ENCODE measurements around the gene OR51F2. TPM values are rescaled to one million over a fixed set of nuclear protein-coding genes. Genes with fewer than 3 reads are reported as not detected.

The OR51F2 gene
- total and polyA plus RNA-seq, 9 of the 15 experiments (the other 6 are each of a cell fraction or from before 2014, with no cell fraction given) = not detected

- in situ Hi-C loops (cut with MboI) = no loop called here
- ChIA-PET POLR2A (no interaction called here), CTCF (ENCODE audit: low intra/inter-chr PET ratio) (no interaction called here)
- no peak for DNase-seq (ENCODE audit: extremely low read depth in 1 of 4, low spot score in 3 of 4)
- H3K4me2 ChIP-seq (ENCODE audit: insufficient read depth, low read length) = no peak overlapping the region
- H3K9me1 ChIP-seq (ENCODE audit: control insufficient read depth, insufficient read depth, low read length) = no peaks in the 10 kb centered on the region
- 0% methylated on average over 2 of the region's 2 CpGs for WGBS (ENCODE audit: insufficient coverage, low coverage, missing lambda C conversion rate)
- intact Hi-C loops (cut with micrococcal nuclease) = no loop called here
- H4K20me1 ChIP-seq (replicated peaks; ENCODE audit: control insufficient read depth, insufficient read depth, low read length) = no peaks in the 10 kb centered on the region
- no peak overlapping the region for H3K4me3 ChIP-seq
- no peak overlapping the region for H3K27ac ChIP-seq (ENCODE audit: extremely low read depth, low read depth, low read length)
- FAIRE-seq = no peak
- no peaks in the 10 kb centered on the region for H3K79me2 ChIP-seq (ENCODE audit: control insufficient read depth, insufficient read depth, low read length)
- H3K9ac ChIP-seq (ENCODE audit: insufficient read depth in 1 of 2, low read depth in 2 of 2, low read length in 2 of 2) = no peak overlapping the region
- H3K36me3 ChIP-seq (ENCODE audit: control insufficient read depth, insufficient read depth, low read length) = no peaks in the 10 kb centered on the region
- no peaks in the 10 kb centered on the region for H3K27me3 ChIP-seq (ENCODE audit: control insufficient read depth in 2 of 2, insufficient read depth in 2 of 2, low read length in 2 of 2)
- no peaks in the 10 kb centered on the region for H3K9me3 ChIP-seq (replicated peaks; ENCODE audit: control insufficient read depth, insufficient read depth, low read depth, low read length)
- ATAC-seq = no peak
- BruUV-seq (replicated peaks) = no TSS peak
- H2AFZ ChIP-seq (ENCODE audit: low read depth, low read length) = no peak overlapping the region
- no peaks in the 10 kb centered on the region for H3K4me1 ChIP-seq (replicated peaks in 1 of 2; ENCODE audit: control insufficient read depth in 2 of 2, insufficient read depth in 2 of 2, low read length in 2 of 2)
- TF ChIP-seq MTA2 (IDR thresholded peaks at IDR 0.05; ENCODE audit: low read depth) = no peak
- TF ChIP-seq CHD1 (IDR thresholded peaks at IDR 0.05; ENCODE audit: low read length) = no peak
- TF ChIP-seq BDP1 (IDR thresholded peaks at IDR 0.05; ENCODE audit: insufficient read depth, insufficient read length) = no peak
- TF ChIP-seq USF1 (CRISPR knock-in tag; IDR thresholded peaks at IDR 0.05) = no peak
- no peak for TF ChIP-seq GABPA (tag; conservative IDR thresholded peaks at IDR 0.05; ENCODE audit: low read depth)
- TF ChIP-seq CREB3 (tag; conservative IDR thresholded peaks at IDR 0.05; ENCODE audit: low read depth) = no peak
- no peak for TF ChIP-seq PML (IDR thresholded peaks at IDR 0.05; ENCODE audit: low read length)
- TF ChIP-seq ZNF518B (CRISPR knock-in tag; IDR thresholded peaks at IDR 0.05) = no peak
- TF ChIP-seq MECOM (CRISPR knock-in tag; IDR thresholded peaks at IDR 0.05) = no peak
- TF ChIP-seq, protein P1, sequence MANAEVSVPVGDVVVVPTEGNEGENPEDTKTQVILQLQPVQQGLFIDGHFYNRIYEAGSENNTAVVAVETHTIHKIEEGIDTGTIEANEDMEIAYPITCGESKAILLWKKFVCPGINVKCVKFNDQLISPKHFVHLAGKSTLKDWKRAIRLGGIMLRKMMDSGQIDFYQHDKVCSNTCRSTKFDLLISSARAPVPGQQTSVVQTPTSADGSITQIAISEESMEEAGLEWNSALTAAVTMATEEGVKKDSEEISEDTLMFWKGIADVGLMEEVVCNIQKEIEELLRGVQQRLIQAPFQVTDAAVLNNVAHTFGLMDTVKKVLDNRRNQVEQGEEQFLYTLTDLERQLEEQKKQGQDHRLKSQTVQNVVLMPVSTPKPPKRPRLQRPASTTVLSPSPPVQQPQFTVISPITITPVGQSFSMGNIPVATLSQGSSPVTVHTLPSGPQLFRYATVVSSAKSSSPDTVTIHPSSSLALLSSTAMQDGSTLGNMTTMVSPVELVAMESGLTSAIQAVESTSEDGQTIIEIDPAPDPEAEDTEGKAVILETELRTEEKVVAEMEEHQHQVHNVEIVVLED (CRISPR knock-in tag; IDR thresholded peaks at IDR 0.05) = no peak
- no peak for TF ChIP-seq ESRRA (IDR thresholded peaks at IDR 0.05; ENCODE audit: borderline replicate concordance, low read depth)
- TF ChIP-seq, protein P2, sequence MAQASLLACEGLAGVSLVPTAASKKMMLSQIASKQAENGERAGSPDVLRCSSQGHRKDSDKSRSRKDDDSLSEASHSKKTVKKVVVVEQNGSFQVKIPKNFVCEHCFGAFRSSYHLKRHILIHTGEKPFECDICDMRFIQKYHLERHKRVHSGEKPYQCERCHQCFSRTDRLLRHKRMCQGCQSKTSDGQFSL (CRISPR knock-in tag; IDR thresholded peaks at IDR 0.05) = no peak
- TF ChIP-seq, protein P2 (tag; IDR thresholded peaks at IDR 0.05) = no peak
- TF ChIP-seq BRD9 (IDR thresholded peaks at IDR 0.05; ENCODE audit: low read depth, partially characterized antibody) = no peak
Measured at GRCh38 chr11:4839851-4840549, 18.9 kb downstream of the OR51F2 start.

All from K562 (cell line).